CD14-positive monocyte (primary cell): ENCODE measurements around the gene HIBADH. TPM values are rescaled to one million over a fixed set of nuclear protein-coding genes. Genes with fewer than 3 reads are reported as not detected.

Source experiments
- DNase-seq, 3 donors: peaks; one replicate each; pipeline ENCODE4 v3.0.0-alpha.2; 2011 to 2022
- H2AFZ ChIP-seq: 2 replicates; pipeline ENCODE4 v1.6.0; 2012; ENCODE audit warnings: mild to moderate bottlenecking, low read depth, low read length, inconsistent platforms; ENCODE audit not compliant: insufficient read depth, poor library complexity, severe bottlenecking
- H3K27ac ChIP-seq, 2 donors: 1 replicate in 1 of 2; 2 replicates in 1 of 2; pipeline ENCODE4 v1.5.1; 2012 to 2013; ENCODE audit warnings: low read length in 2 of 2, control low read depth in 1 of 2, inconsistent platforms in 1 of 2, low read depth in 1 of 2, mild to moderate bottlenecking in 1 of 2
- H3K27me3 ChIP-seq, 2 donors: one replicate each; pipeline versions ENCODE4 v1.6.0 to v1.6.1; 2011 to 2013; ENCODE audit warnings: low read length in 2 of 2; ENCODE audit not compliant: control insufficient read depth in 2 of 2, insufficient read depth in 2 of 2
- H3K36me3 ChIP-seq, 2 donors: replicated peaks in 1 of 2; 1 replicate in 1 of 2; 2 replicates in 1 of 2; pipeline versions ENCODE4 v1.5.1 to v1.6.1; 2012 to 2013; ENCODE audit warnings: low read length in 2 of 2, control low read depth in 1 of 2, inconsistent platforms in 1 of 2, mild to moderate bottlenecking in 1 of 2; ENCODE audit not compliant: insufficient read depth in 2 of 2, control insufficient read depth in 1 of 2
- H3K4me1 ChIP-seq, 2 donors: 1 replicate in 1 of 2; 2 replicates in 1 of 2; pipeline versions ENCODE4 v1.5.1 to v1.6.1; 2012 to 2013; ENCODE audit warnings: low read length in 2 of 2, control low read depth in 1 of 2, inconsistent platforms in 1 of 2, mild to moderate bottlenecking in 1 of 2, moderate library complexity in 1 of 2; ENCODE audit not compliant: insufficient read depth in 2 of 2, control insufficient read depth in 1 of 2
- H3K4me2 ChIP-seq: replicated peaks from 2 replicates; pipeline ENCODE3; 2012; ENCODE audit warnings: low read length, moderate library complexity, mild to moderate bottlenecking; ENCODE audit not compliant: poor library complexity, severe bottlenecking; ENCODE audit errors: extremely low read depth
- H3K4me3 ChIP-seq, 3 experiments: fragments of 200-600 bp in 1 of 3; sonication (generic) in 1 of 3; replicated peaks in 1 of 3; 1 replicate in 2 of 3; 2 replicates in 1 of 3; pipeline ENCODE4 v1.5.1; 2011 to 2013; ENCODE audit warnings: low read length in 3 of 3, mild to moderate bottlenecking in 3 of 3, control low read depth in 2 of 3, low read depth in 2 of 3, inconsistent platforms in 1 of 3, moderate library complexity in 1 of 3
- H3K79me2 ChIP-seq: 2 replicates; pipeline ENCODE4 v1.6.0; 2012; ENCODE audit warnings: mild to moderate bottlenecking, control low read depth, inconsistent platforms, low read length, moderate library complexity; ENCODE audit not compliant: insufficient read depth
- H3K9ac ChIP-seq: 2 replicates; pipeline ENCODE4 v1.6.0; 2017; ENCODE audit warnings: low read length, mild to moderate bottlenecking; ENCODE audit not compliant: insufficient read depth, poor library complexity, severe bottlenecking
- H3K9me3 ChIP-seq, 2 donors: replicated peaks in 1 of 2; 1 replicate in 1 of 2; 2 replicates in 1 of 2; pipeline versions ENCODE4 v1.5.1 to v1.6.1; 2012 to 2013; ENCODE audit warnings: low read length in 2 of 2, control low read depth in 1 of 2; ENCODE audit not compliant: control insufficient read depth in 1 of 2, insufficient read depth in 1 of 2
- H4K20me1 ChIP-seq: 2 replicates; pipeline ENCODE4 v1.6.0; 2012; ENCODE audit warnings: mild to moderate bottlenecking, low read length, control low read depth, moderate library complexity; ENCODE audit not compliant: insufficient read depth
- H3K27ac Mint-ChIP-seq, 7 donors: one replicate each; pipeline ENCODE4 v1.8.0; 2020; ENCODE audit warnings: mild to moderate bottlenecking in 7 of 7, mixed read lengths in 7 of 7, moderate library complexity in 6 of 7, inconsistent platforms in 2 of 7
- H3K27me3 Mint-ChIP-seq, 3 donors: one replicate each; pipeline ENCODE4 v1.8.0; 2021 to 2022; ENCODE audit warnings: low read depth in 3 of 3, mild to moderate bottlenecking in 3 of 3, mixed read lengths in 3 of 3, moderate library complexity in 3 of 3, inconsistent platforms in 1 of 3
- H3K36me3 Mint-ChIP-seq, 2 donors: one replicate each; pipeline ENCODE4 v1.8.0; 2020; ENCODE audit warnings: mixed read lengths in 2 of 2, inconsistent platforms in 1 of 2, mild to moderate bottlenecking in 1 of 2
- H3K4me1 Mint-ChIP-seq: one replicate; pipeline ENCODE4 v1.8.0; 2020; ENCODE audit warnings: mild to moderate bottlenecking, mixed read lengths
- H3K4me3 Mint-ChIP-seq, 2 donors: one replicate each; pipeline ENCODE4 v1.8.0; 2020; ENCODE audit warnings: mild to moderate bottlenecking in 2 of 2, mixed read lengths in 2 of 2, moderate library complexity in 1 of 2
- H3K9me3 Mint-ChIP-seq, 7 donors: one replicate each; pipeline ENCODE4 v1.8.0; 2020 to 2022; ENCODE audit warnings: mixed read lengths in 7 of 7, mild to moderate bottlenecking in 6 of 7, moderate library complexity in 6 of 7, inconsistent platforms in 2 of 7
- WGBS: methylation state at CpG from one replicate; pipeline ENCODE4 v1.1.5; 2013; ENCODE audit warnings: missing lambda C conversion rate; ENCODE audit not compliant: insufficient coverage; 5-methylcytosine and 5-hydroxymethylcytosine counted together
- intact Hi-C, 2 donors: fragments of 100-400 bp; cut with micrococcal nuclease; formaldehyde crosslinking; loops; one replicate each; pipeline versions ENCODE4 v1.15.0 to v1.15.1; 2023
- polyA plus RNA-seq, 3 donors: library from polyadenylated mRNA; depleted of rRNA in 1 of 3; unstranded in 2 of 3; stranded (reverse) in 1 of 3; fragments of 300-500 nt in 2 of 3; fragments of >200 nt in 1 of 3; fragmentation: Illumina TruSeq in 2 of 3; gene quantifications; 1 replicate in 2 of 3; 2 replicates in 1 of 3; pipeline ENCODE4 v1.2.3, GENCODE V29; 2012 to 2021
- TF ChIP-seq, protein P1 (sequence below): fragments of 200-600 bp; IDR thresholded peaks from one replicate; pipeline ENCODE4 v1.8.0; 2022; ENCODE audit warnings: antibody characterized with exemption, mild to moderate bottlenecking

HIBADH gene
- polyA plus RNA-seq, 3 donors: 8.9 to 29.1 (median 26.5) TPM

DNA sequence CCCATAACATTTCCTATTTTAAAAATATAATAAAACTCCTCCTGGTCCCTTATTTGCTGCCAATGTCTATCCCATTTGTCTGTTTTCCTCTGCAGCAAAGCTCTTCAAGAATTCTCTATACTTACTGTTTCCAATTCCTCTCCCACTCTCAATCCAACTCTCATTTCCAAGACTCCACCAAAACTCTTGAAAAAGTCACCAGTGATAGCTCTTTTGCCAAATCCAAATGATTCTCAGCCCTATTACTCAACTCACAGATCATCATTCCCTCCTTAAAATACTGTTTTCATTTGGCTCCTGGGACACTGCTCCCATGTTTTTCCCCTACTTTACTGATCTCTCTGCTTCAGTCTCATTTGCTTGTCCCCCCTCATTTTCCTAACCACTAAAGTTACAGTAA, 139.4 kb downstream of the HIBADH start:
- Mint-ChIP-seq H3K4me3 (no peak overlapping the region), H3K36me3 (peaks cover 13 to 20% of the 10 kb centered on the region in 2 donors), H3K4me1 (no peaks in the 10 kb centered on the region)

DNA sequence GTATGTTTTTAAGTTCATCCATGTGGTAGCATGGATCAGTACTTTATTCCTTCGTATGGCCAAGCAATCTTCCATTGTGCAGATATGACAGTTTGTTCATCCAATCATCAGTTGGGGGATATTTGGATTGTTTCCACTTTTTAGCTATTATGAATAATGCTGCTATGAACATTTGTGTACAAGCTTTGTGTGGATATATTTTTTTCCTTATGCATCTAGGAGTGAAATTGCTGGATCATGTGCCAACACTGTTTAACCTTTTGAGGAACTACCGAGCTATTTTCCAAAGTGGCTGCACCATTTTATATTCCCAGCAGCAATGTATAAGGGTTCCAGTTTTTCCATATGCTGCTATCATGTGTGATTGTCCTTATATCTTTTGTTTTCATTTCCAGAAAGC, 140.1 kb downstream of the HIBADH start:
- intact Hi-C loops: no loop called here
- H3K4me3 ChIP-seq: no peak overlapping the region
- TF ChIP-seq, protein P1, sequence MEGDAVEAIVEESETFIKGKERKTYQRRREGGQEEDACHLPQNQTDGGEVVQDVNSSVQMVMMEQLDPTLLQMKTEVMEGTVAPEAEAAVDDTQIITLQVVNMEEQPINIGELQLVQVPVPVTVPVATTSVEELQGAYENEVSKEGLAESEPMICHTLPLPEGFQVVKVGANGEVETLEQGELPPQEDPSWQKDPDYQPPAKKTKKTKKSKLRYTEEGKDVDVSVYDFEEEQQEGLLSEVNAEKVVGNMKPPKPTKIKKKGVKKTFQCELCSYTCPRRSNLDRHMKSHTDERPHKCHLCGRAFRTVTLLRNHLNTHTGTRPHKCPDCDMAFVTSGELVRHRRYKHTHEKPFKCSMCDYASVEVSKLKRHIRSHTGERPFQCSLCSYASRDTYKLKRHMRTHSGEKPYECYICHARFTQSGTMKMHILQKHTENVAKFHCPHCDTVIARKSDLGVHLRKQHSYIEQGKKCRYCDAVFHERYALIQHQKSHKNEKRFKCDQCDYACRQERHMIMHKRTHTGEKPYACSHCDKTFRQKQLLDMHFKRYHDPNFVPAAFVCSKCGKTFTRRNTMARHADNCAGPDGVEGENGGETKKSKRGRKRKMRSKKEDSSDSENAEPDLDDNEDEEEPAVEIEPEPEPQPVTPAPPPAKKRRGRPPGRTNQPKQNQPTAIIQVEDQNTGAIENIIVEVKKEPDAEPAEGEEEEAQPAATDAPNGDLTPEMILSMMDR: no peak
- H3K9ac ChIP-seq: no peak overlapping the region
- no peaks in the 10 kb centered on the region for H3K4me1 Mint-ChIP-seq
- H3K79me2 ChIP-seq: no peaks in the 10 kb centered on the region
- no peak overlapping the region for H3K27ac ChIP-seq
- no peak overlapping the region for H3K4me2 ChIP-seq
- H3K36me3 Mint-ChIP-seq: peaks cover 13 to 20% of the 10 kb centered on the region in 2 donors
- H3K27ac Mint-ChIP-seq: no peak overlapping the region
- no peaks in the 10 kb centered on the region for H3K27me3 ChIP-seq
- WGBS: no CpG with 5 or more reads among the region's 2 CpGs
- H3K27me3 Mint-ChIP-seq: peaks cover 0 to 3% (median 2%) of the 10 kb centered on the region in 3 donors
- no peaks in the 10 kb centered on the region for H3K4me1 ChIP-seq
- no peaks in the 10 kb centered on the region for H4K20me1 ChIP-seq
- DNase-seq: no peak
- no peak overlapping the region for H3K4me3 Mint-ChIP-seq
- H3K9me3 ChIP-seq: no peaks in the 10 kb centered on the region
- peaks cover 0 to 3% (median 0%) of the 10 kb centered on the region in 7 donors for H3K9me3 Mint-ChIP-seq
- H2AFZ ChIP-seq: no peak overlapping the region
- H3K36me3 ChIP-seq: peaks cover 0 to 7% of the 10 kb centered on the region in 2 donors

More for the DNA sequence above, 139.4 kb downstream of the HIBADH start:
- Histone ChIP-seq H3K4me3 (no peak overlapping the region), H3K27me3 (no peaks in the 10 kb centered on the region), H4K20me1 (no peaks in the 10 kb centered on the region), H3K9me3 (no peaks in the 10 kb centered on the region), H2AFZ (no peak overlapping the region), H3K9ac (no peak overlapping the region), H3K27ac (no peak overlapping the region), H3K4me2 (no peak overlapping the region), H3K4me1 (no peaks in the 10 kb centered on the region), H3K36me3 (peaks cover 0 to 7% of the 10 kb centered on the region in 2 donors), H3K79me2 (no peaks in the 10 kb centered on the region)
- Mint-ChIP-seq H3K27me3 (peaks cover 0 to 2% (median 0%) of the 10 kb centered on the region in 3 donors), H3K9me3 (peaks cover 0 to 3% (median 0%) of the 10 kb centered on the region in 7 donors), H3K27ac (no peak overlapping the region)
- TF ChIP-seq, protein P1: no peak
- intact Hi-C loops: no loop called here
- no peak for DNase-seq
